ENCODE results near the gene HIGD1C. TPM values are rescaled to one million over a fixed set of nuclear protein-coding genes. Genes with fewer than 3 reads are reported as not detected.
"Not testable (repeated sequence)": the region's sequence is repeated elsewhere in the genome, so short reads cannot be mapped to it uniquely, and the experiment has no call there.

Gene HIGD1C
- total RNA-seq, 2 donors from 2014 or later = not detected

GRCh38 chr12:50937653-50938052 lies 14.7 kb upstream of the HIGD1C start:
- Mint-ChIP-seq H3K4me1 (ENCODE audit: low read depth) (peaks cover 4% of the 10 kb centered on the region), H3K27me3 (ENCODE audit: low read depth) (no peaks in the 10 kb centered on the region), H3K9me3 (peaks cover 0 to 4% of the 10 kb centered on the region in 2 donors), H3K36me3 (ENCODE audit: insufficient read depth in 2 of 2) (peaks cover 0 to 3% of the 10 kb centered on the region in 2 donors), H3K27ac (no peak overlapping the region), H3K4me3 (no peak overlapping the region)
- DNase-seq = no peak
- no peak for ATAC-seq (replicated peaks in 1 of 2)

- Mint-ChIP-seq H3K4me3 (no peak overlapping the region), H3K4me1 (ENCODE audit: low read depth) (no peaks in the 10 kb centered on the region), H3K9me3 (no peaks in the 10 kb centered on the region), H3K36me3 (ENCODE audit: insufficient read depth in 2 of 2) (peaks cover 0 to 2% of the 10 kb centered on the region in 2 donors), H3K27ac (no peak overlapping the region), H3K27me3 (ENCODE audit: low read depth) (peaks cover 5% of the 10 kb centered on the region)
- no peak for ATAC-seq (replicated peaks in 1 of 2)
- no peak for DNase-seq
Observed at GRCh38 chr12:50947933-50948626, 4.3 kb upstream of the HIGD1C start.

- ATAC-seq (replicated peaks in 1 of 2) (no peak), DNase-seq (no peak)
- peaks cover 0 to 2% of the 10 kb centered on the region in 2 donors for H3K36me3 Mint-ChIP-seq (ENCODE audit: insufficient read depth in 2 of 2)
- H3K9me3 Mint-ChIP-seq = no peaks in the 10 kb centered on the region
- no peaks in the 10 kb centered on the region for H3K4me1 Mint-ChIP-seq (ENCODE audit: low read depth)
- no peak overlapping the region for H3K27ac Mint-ChIP-seq
- H3K4me3 Mint-ChIP-seq = no peak overlapping the region
- H3K27me3 Mint-ChIP-seq (ENCODE audit: low read depth) = peaks cover 5% of the 10 kb centered on the region
Observed at GRCh38 chr12:50948798-50949197, 3.5 kb upstream of the HIGD1C start.

- Mint-ChIP-seq H3K36me3 (ENCODE audit: insufficient read depth in 2 of 2) (peaks cover 0 to 2% of the 10 kb centered on the region in 2 donors), H3K27ac (no peak overlapping the region), H3K9me3 (no peaks in the 10 kb centered on the region), H3K27me3 (ENCODE audit: low read depth) (peaks cover 5% of the 10 kb centered on the region), H3K4me1 (ENCODE audit: low read depth) (no peaks in the 10 kb centered on the region), H3K4me3 (no peak overlapping the region)
- DNase-seq = no peak
- no peak for ATAC-seq (replicated peaks in 1 of 2)
Observed at GRCh38 chr12:50949801-50950302, 2.5 kb upstream of the HIGD1C start.

- H3K4me3 Mint-ChIP-seq = no peak overlapping the region
- H3K27me3 Mint-ChIP-seq (ENCODE audit: low read depth) = peaks cover 5% of the 10 kb centered on the region
- H3K36me3 Mint-ChIP-seq (ENCODE audit: insufficient read depth in 2 of 2) = no peaks in the 10 kb centered on the region
- H3K9me3 Mint-ChIP-seq = no peaks in the 10 kb centered on the region
- ATAC-seq (replicated peaks in 1 of 2) (no peak), DNase-seq (no peak)
- H3K27ac Mint-ChIP-seq = no peak overlapping the region
- H3K4me1 Mint-ChIP-seq (ENCODE audit: low read depth) = no peaks in the 10 kb centered on the region
Observed at GRCh38 chr12:50951112-50951511, 1.2 kb upstream of the HIGD1C start.

- no peak overlapping the region for H3K27ac Mint-ChIP-seq
- H3K27me3 Mint-ChIP-seq (ENCODE audit: low read depth) = no peaks in the 10 kb centered on the region
Observed at GRCh38 chr12:50953047-50953446, 703 bp downstream of the HIGD1C start.

GRCh38 chr12:50954789-50955188 lies 2.4 kb downstream of the HIGD1C start:
- H3K27ac Mint-ChIP-seq; ATAC-seq (replicated peaks in 1 of 2); H3K36me3 Mint-ChIP-seq (ENCODE audit: insufficient read depth in 2 of 2); H3K4me3 Mint-ChIP-seq; H3K9me3 Mint-ChIP-seq; H3K27me3 Mint-ChIP-seq (ENCODE audit: low read depth); DNase-seq; H3K4me1 Mint-ChIP-seq (ENCODE audit: low read depth): not testable (repeated sequence)

More at GRCh38 chr12:50953047-50953446, 703 bp downstream of the HIGD1C start:
- Mint-ChIP-seq H3K36me3 (ENCODE audit: insufficient read depth in 2 of 2) (no peaks in the 10 kb centered on the region), H3K4me1 (ENCODE audit: low read depth) (no peaks in the 10 kb centered on the region), H3K9me3 (no peaks in the 10 kb centered on the region), H3K4me3 (no peak overlapping the region)
- ATAC-seq (replicated peaks in 1 of 2) = no peak
- DNase-seq = no peak

GRCh38 chr12:50955288-50955687 lies 2.9 kb downstream of the HIGD1C start:
- H3K27ac Mint-ChIP-seq = no peak overlapping the region
- no peaks in the 10 kb centered on the region for H3K9me3 Mint-ChIP-seq
- no peaks in the 10 kb centered on the region for H3K27me3 Mint-ChIP-seq (ENCODE audit: low read depth)
- H3K4me1 Mint-ChIP-seq (ENCODE audit: low read depth) = no peaks in the 10 kb centered on the region
- H3K36me3 Mint-ChIP-seq (ENCODE audit: insufficient read depth in 2 of 2) = no peaks in the 10 kb centered on the region
- no peak overlapping the region for H3K4me3 Mint-ChIP-seq
- no peak for ATAC-seq (replicated peaks in 1 of 2)
- DNase-seq = no peak

- no peak overlapping the region for H3K4me3 Mint-ChIP-seq
- H3K9me3 Mint-ChIP-seq = no peaks in the 10 kb centered on the region
- ATAC-seq (replicated peaks in 1 of 2) = no peak
- H3K27me3 Mint-ChIP-seq (ENCODE audit: low read depth) = no peaks in the 10 kb centered on the region
- H3K27ac Mint-ChIP-seq = no peak overlapping the region
- H3K36me3 Mint-ChIP-seq (ENCODE audit: insufficient read depth in 2 of 2) = no peaks in the 10 kb centered on the region
- peaks cover 2% of the 10 kb centered on the region for H3K4me1 Mint-ChIP-seq (ENCODE audit: low read depth)
- DNase-seq = no peak
Observed at GRCh38 chr12:50955697-50956096, 3.4 kb downstream of the HIGD1C start.

GRCh38 chr12:50960130-50960529 lies 7.8 kb downstream of the HIGD1C start:
- DNase-seq = no peak
- peaks cover 6% of the 10 kb centered on the region for H3K4me1 Mint-ChIP-seq (ENCODE audit: low read depth)
- no peaks in the 10 kb centered on the region for H3K36me3 Mint-ChIP-seq (ENCODE audit: insufficient read depth in 2 of 2)
- H3K27me3 Mint-ChIP-seq (ENCODE audit: low read depth) = no peaks in the 10 kb centered on the region
- no peaks in the 10 kb centered on the region for H3K9me3 Mint-ChIP-seq
- H3K4me3 Mint-ChIP-seq = no peak overlapping the region
- H3K27ac Mint-ChIP-seq = no peak overlapping the region
- ATAC-seq (replicated peaks in 1 of 2) = peak in 1 of 2 donors; percentile 35

GRCh38 chr12:50961708-50962107 lies 9.4 kb downstream of the HIGD1C start:
- Mint-ChIP-seq H3K36me3 (ENCODE audit: insufficient read depth in 2 of 2) (no peaks in the 10 kb centered on the region), H3K9me3 (no peaks in the 10 kb centered on the region), H3K27ac (no peak overlapping the region), H3K27me3 (ENCODE audit: low read depth) (no peaks in the 10 kb centered on the region), H3K4me3 (no peak overlapping the region), H3K4me1 (ENCODE audit: low read depth) (peaks cover 6% of the 10 kb centered on the region)
- no peak for ATAC-seq (replicated peaks in 1 of 2)
- no peak for DNase-seq

GRCh38 chr12:50964432-50964831 lies 12.1 kb downstream of the HIGD1C start:
- peaks cover 6% of the 10 kb centered on the region for H3K4me1 Mint-ChIP-seq (ENCODE audit: low read depth)
- H3K9me3 Mint-ChIP-seq = no peaks in the 10 kb centered on the region
- H3K27ac Mint-ChIP-seq = no peak overlapping the region
- no peaks in the 10 kb centered on the region for H3K27me3 Mint-ChIP-seq (ENCODE audit: low read depth)
- peaks cover 0 to 5% of the 10 kb centered on the region in 2 donors for H3K36me3 Mint-ChIP-seq (ENCODE audit: insufficient read depth in 2 of 2)
- H3K4me3 Mint-ChIP-seq = no peak overlapping the region
- ATAC-seq (replicated peaks in 1 of 2) (no peak), DNase-seq (no peak)

GRCh38 chr12:50971946-50972345 lies 19.6 kb downstream of the HIGD1C start:
- no peak for DNase-seq
- ATAC-seq (replicated peaks in 1 of 2) = no peak
- no peak overlapping the region for H3K4me3 Mint-ChIP-seq
- H3K9me3 Mint-ChIP-seq = peaks cover 0 to 1% of the 10 kb centered on the region in 2 donors
- H3K4me1 Mint-ChIP-seq (ENCODE audit: low read depth) = no peaks in the 10 kb centered on the region
- H3K27ac Mint-ChIP-seq = no peak overlapping the region
- peaks cover 3 to 20% of the 10 kb centered on the region in 2 donors for H3K36me3 Mint-ChIP-seq (ENCODE audit: insufficient read depth in 2 of 2)
- H3K27me3 Mint-ChIP-seq (ENCODE audit: low read depth) = no peaks in the 10 kb centered on the region
